OCI-LY1 (cell line): ENCODE data around the gene EMX1.

Experiments
- H2AFZ ChIP-seq: fragments of 200-600 bp; sonication (generic), shearing (Covaris generic); 2 replicates; pipeline ENCODE4 v1.6.0; 2014; ENCODE audit warnings: antibody characterized with exemption, mild to moderate bottlenecking, low read length
- H3F3A ChIP-seq: fragments of 200-600 bp; sonication (generic), shearing (Covaris generic); 2 replicates; pipeline ENCODE4 v1.6.0; 2014; ENCODE audit warnings: mild to moderate bottlenecking, antibody characterized with exemption, low read length, moderate library complexity; ENCODE audit not compliant: insufficient read depth
- H3K27ac ChIP-seq: fragments of 200-600 bp; sonication (generic); 2 replicates; pipeline ENCODE4 v1.5.1; 2014; ENCODE audit warnings: low read length, mixed run types, mild to moderate bottlenecking, low read depth; ENCODE audit not compliant: poor library complexity, severe bottlenecking
- H3K27me3 ChIP-seq: fragments of 200-600 bp; sonication (generic); 2 replicates; pipeline ENCODE4 v1.6.0; 2014; ENCODE audit warnings: antibody characterized with exemption, mild to moderate bottlenecking, low read length, moderate library complexity; ENCODE audit not compliant: insufficient read depth
- H3K36me3 ChIP-seq: fragments of 200-600 bp; sonication (generic); 2 replicates; pipeline ENCODE4 v1.6.1; 2014; ENCODE audit warnings: mild to moderate bottlenecking, antibody characterized with exemption, low read length, moderate library complexity, mixed read lengths; ENCODE audit not compliant: insufficient read depth
- H3K4me1 ChIP-seq: fragments of 200-600 bp; sonication (generic); 2 replicates; pipeline ENCODE4 v1.5.1; 2014; ENCODE audit warnings: mild to moderate bottlenecking, low read length, moderate library complexity; ENCODE audit not compliant: insufficient read depth, severe bottlenecking
- H3K4me2 ChIP-seq: fragments of 200-600 bp; sonication (generic), shearing (Covaris generic); 2 replicates; pipeline ENCODE4 v1.6.1; 2014; ENCODE audit warnings: low read length
- H3K4me3 ChIP-seq: fragments of 200-600 bp; sonication (generic); 2 replicates; pipeline ENCODE4 v1.5.1; 2014; ENCODE audit warnings: low read length, low read depth, mild to moderate bottlenecking, mixed read lengths; ENCODE audit not compliant: poor library complexity, severe bottlenecking
- H3K79me2 ChIP-seq: fragments of 200-600 bp; shearing (Covaris generic); 2 replicates; pipeline ENCODE4 v1.6.1; 2016; ENCODE audit warnings: mixed run types, low read length, mixed read lengths; ENCODE audit not compliant: insufficient read depth
- H3K9ac ChIP-seq: fragments of 200-600 bp; sonication (generic), shearing (Covaris generic); 2 replicates; pipeline ENCODE4 v1.6.1; 2014; ENCODE audit warnings: mild to moderate bottlenecking, low read length, mixed read lengths
- H3K9me2 ChIP-seq: fragments of 200-600 bp; sonication (generic), shearing (Covaris generic); 2 replicates; pipeline ENCODE4 v1.6.1; 2014; ENCODE audit warnings: low read depth, mild to moderate bottlenecking, low read length, mixed read lengths
- H3K9me3 ChIP-seq: fragments of 200-600 bp; shearing (Covaris generic); 2 replicates; pipeline ENCODE4 v1.6.1; 2014; ENCODE audit warnings: low read length, mixed read lengths
- H4K20me1 ChIP-seq: fragments of 200-600 bp; sonication (generic), shearing (Covaris generic); 2 replicates; pipeline ENCODE4 v1.6.0; 2016; ENCODE audit warnings: mild to moderate bottlenecking, low read length; ENCODE audit not compliant: insufficient read depth
- EZH2 ChIP-seq: fragments of 200-600 bp; sonication (generic), shearing (Covaris generic); IDR thresholded peaks from 2 replicates; pipeline ENCODE4 v1.8.0; 2017; ENCODE audit warnings: borderline replicate concordance, mixed run types, mild to moderate bottlenecking, antibody characterized with exemption, low read length, moderate library complexity, mixed read lengths
- TF ChIP-seq, protein P1 (sequence below): fragments of 200-600 bp; sonication (generic), shearing (Covaris generic); IDR thresholded peaks from 2 replicates; pipeline ENCODE4 v1.5.1; 2017; ENCODE audit warnings: mild to moderate bottlenecking, antibody characterized with exemption, low read length, moderate library complexity, mixed read lengths

EMX1 gene

GRCh38 chr2:72974436-72974754 is 57.1 kb downstream of the EMX1 start:
- Histone ChIP-seq H2AFZ (no peak overlapping the region), H3K4me1 (no peaks in the 10 kb centered on the region), H3K9me3 (no peaks in the 10 kb centered on the region), H3K4me3 (no peak overlapping the region), H3K9ac (no peak overlapping the region), H3K27me3 (no peaks in the 10 kb centered on the region), H3K79me2 (no peaks in the 10 kb centered on the region), H3K4me2 (no peak overlapping the region), H3F3A (no peaks in the 10 kb centered on the region), H3K36me3 (no peaks in the 10 kb centered on the region), H3K27ac (no peak overlapping the region), H4K20me1 (no peaks in the 10 kb centered on the region), H3K9me2 (no peaks in the 10 kb centered on the region)
- TF ChIP-seq EZH2: no peak
- TF ChIP-seq, protein P1, sequence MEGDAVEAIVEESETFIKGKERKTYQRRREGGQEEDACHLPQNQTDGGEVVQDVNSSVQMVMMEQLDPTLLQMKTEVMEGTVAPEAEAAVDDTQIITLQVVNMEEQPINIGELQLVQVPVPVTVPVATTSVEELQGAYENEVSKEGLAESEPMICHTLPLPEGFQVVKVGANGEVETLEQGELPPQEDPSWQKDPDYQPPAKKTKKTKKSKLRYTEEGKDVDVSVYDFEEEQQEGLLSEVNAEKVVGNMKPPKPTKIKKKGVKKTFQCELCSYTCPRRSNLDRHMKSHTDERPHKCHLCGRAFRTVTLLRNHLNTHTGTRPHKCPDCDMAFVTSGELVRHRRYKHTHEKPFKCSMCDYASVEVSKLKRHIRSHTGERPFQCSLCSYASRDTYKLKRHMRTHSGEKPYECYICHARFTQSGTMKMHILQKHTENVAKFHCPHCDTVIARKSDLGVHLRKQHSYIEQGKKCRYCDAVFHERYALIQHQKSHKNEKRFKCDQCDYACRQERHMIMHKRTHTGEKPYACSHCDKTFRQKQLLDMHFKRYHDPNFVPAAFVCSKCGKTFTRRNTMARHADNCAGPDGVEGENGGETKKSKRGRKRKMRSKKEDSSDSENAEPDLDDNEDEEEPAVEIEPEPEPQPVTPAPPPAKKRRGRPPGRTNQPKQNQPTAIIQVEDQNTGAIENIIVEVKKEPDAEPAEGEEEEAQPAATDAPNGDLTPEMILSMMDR: no peak

- Histone ChIP-seq H3F3A (no peaks in the 10 kb centered on the region), H3K27ac (no peak overlapping the region), H3K9me3 (no peaks in the 10 kb centered on the region), H3K79me2 (no peaks in the 10 kb centered on the region), H3K4me2 (no peak overlapping the region), H4K20me1 (no peaks in the 10 kb centered on the region), H3K9ac (no peak overlapping the region), H2AFZ (no peak overlapping the region), H3K9me2 (no peaks in the 10 kb centered on the region), H3K27me3 (no peaks in the 10 kb centered on the region), H3K36me3 (no peaks in the 10 kb centered on the region), H3K4me3 (no peak overlapping the region), H3K4me1 (peaks cover 1% of the 10 kb centered on the region)
- TF ChIP-seq EZH2: no peak
- TF ChIP-seq, protein P1: no peak
These were observed 57.7 kb downstream of the EMX1 start for GRCh38 chr2:72975017-72975416.

- H3K36me3 ChIP-seq: no peaks in the 10 kb centered on the region
- no peak overlapping the region for H2AFZ ChIP-seq
- no peak overlapping the region for H3K9ac ChIP-seq
- H3F3A ChIP-seq: no peaks in the 10 kb centered on the region
- no peak overlapping the region for H3K4me3 ChIP-seq
- H4K20me1 ChIP-seq: no peaks in the 10 kb centered on the region
- H3K27me3 ChIP-seq: no peaks in the 10 kb centered on the region
- peaks cover 3% of the 10 kb centered on the region for H3K4me1 ChIP-seq
- no peak overlapping the region for H3K27ac ChIP-seq
- TF ChIP-seq, protein P1: no peak
- TF ChIP-seq EZH2: no peak
- no peaks in the 10 kb centered on the region for H3K9me2 ChIP-seq
- no peaks in the 10 kb centered on the region for H3K9me3 ChIP-seq
- no peak overlapping the region for H3K4me2 ChIP-seq
- no peaks in the 10 kb centered on the region for H3K79me2 ChIP-seq
These were observed 62.6 kb downstream of the EMX1 start for GRCh38 chr2:72979896-72980295.
